ENCODE measurements around the gene SLC35A2.

GRCh38 chrX:48927736-48928382 is 16.4 kb upstream of the SLC35A2 start:
- TF ChIP-seq TAF1 (IDR thresholded peaks at IDR 0.05; ENCODE audit: low read depth, low read length) (no peak), POLR2A (IDR thresholded peaks at IDR 0.05; ENCODE audit: low read depth, low read length) (no peak), POLR2AphosphoS5 (IDR thresholded peaks at IDR 0.05; ENCODE audit: low read depth, low read length) (no peak), SPI1 (IDR thresholded peaks at IDR 0.05; ENCODE audit: low read depth, low read length) (peak; percentile 59)

Data from GM12891 (cell line).